Upper lobe of left lung (tissue), 6 donors: ENCODE results near the gene CD99L2. TPM values are rescaled to one million over a fixed set of nuclear protein-coding genes. Genes with fewer than 3 reads are reported as not detected.

Experiments
- ATAC-seq, 2 donors: fragments of 200-7000 bp; cut with Tn5 transposase; one replicate each; pipeline ENCODE4 v1.9.1; 2022; ENCODE audit warnings: mild to moderate bottlenecking in 2 of 2, moderate library complexity in 2 of 2; ENCODE audit not compliant: low FRiP score in 2 of 2
- DNase-seq, 2 donors: peaks; one replicate each; pipeline ENCODE4 v3.0.0-alpha.2; 2019 to 2020
- H3K27ac ChIP-seq, 4 donors: fragments of 200-600 bp; sonication (generic); one replicate each; pipeline ENCODE4 v1.5.1; 2016 to 2019
- H3K27me3 ChIP-seq, 4 donors: fragments of 200-600 bp; sonication (generic); one replicate each; pipeline ENCODE4 v1.5.1; 2017 to 2019
- H3K36me3 ChIP-seq, 4 donors: fragments of 200-600 bp; sonication (generic); one replicate each; pipeline ENCODE4 v1.5.1; 2016 to 2019
- H3K4me1 ChIP-seq, 4 donors: fragments of 200-600 bp; sonication (generic); one replicate each; pipeline ENCODE4 v1.5.1; 2018 to 2019
- H3K4me3 ChIP-seq, 4 donors: fragments of 200-600 bp; sonication (generic); one replicate each; pipeline ENCODE4 v1.5.1; 2017 to 2019; ENCODE audit warnings: mild to moderate bottlenecking in 2 of 4, moderate library complexity in 1 of 4
- H3K9me3 ChIP-seq, 4 donors: fragments of 200-600 bp; sonication (generic); one replicate each; pipeline ENCODE4 v1.5.1; 2018 to 2019
- EP300 ChIP-seq, 4 donors: sonication (generic); formaldehyde crosslinking; IDR thresholded peaks; one replicate each; pipeline ENCODE4 v1.5.1; 2017; ENCODE audit warnings: antibody characterized with exemption in 4 of 4, control low read depth in 2 of 4
- POLR2A ChIP-seq, 4 donors: fragments of 450-650 bp; IDR thresholded peaks; one replicate each; pipeline ENCODE4 v1.5.1; 2016 to 2017; ENCODE audit warnings: antibody characterized with exemption in 4 of 4, mild to moderate bottlenecking in 2 of 4
- POLR2AphosphoS5 ChIP-seq, 2 donors: sonication (generic); formaldehyde crosslinking; IDR thresholded peaks; one replicate each; pipeline ENCODE4 v1.5.1; 2017; ENCODE audit warnings: antibody characterized with exemption in 2 of 2
- WGBS, 2 donors: methylation state at CpG; one replicate each; pipeline ENCODE4 v1.1.5; 2017 to 2018; 5-methylcytosine and 5-hydroxymethylcytosine counted together
- total RNA-seq, 6 donors: library from RNA; depleted of rRNA in 4 of 6; stranded (reverse); fragments of >200 nt in 4 of 6; gene quantifications; one replicate each; pipeline versions ENCODE4 v1.1.0 to v1.2.1, GENCODE V29; 2016 to 2021
- TF ChIP-seq, protein P1 (sequence below), 6 experiments: fragments of 450-650 bp in 4 of 6; fragments of 200-600 bp in 2 of 6; sonication (generic) in 2 of 6; IDR thresholded peaks; one replicate each; pipeline ENCODE4 v1.5.1; 2016 to 2019; ENCODE audit warnings: antibody characterized with exemption in 6 of 6
- donor health status: DM: no; HTN: no; CAD: no; lungs with moderate emphysema.
- donor health status: DM: no; HTN: yes; CAD: no; lungs with severe emphysema.

Gene CD99L2
- total RNA-seq, 6 donors from 2014 or later = 16.8 to 41.6 (median 34.9) TPM

DNA sequence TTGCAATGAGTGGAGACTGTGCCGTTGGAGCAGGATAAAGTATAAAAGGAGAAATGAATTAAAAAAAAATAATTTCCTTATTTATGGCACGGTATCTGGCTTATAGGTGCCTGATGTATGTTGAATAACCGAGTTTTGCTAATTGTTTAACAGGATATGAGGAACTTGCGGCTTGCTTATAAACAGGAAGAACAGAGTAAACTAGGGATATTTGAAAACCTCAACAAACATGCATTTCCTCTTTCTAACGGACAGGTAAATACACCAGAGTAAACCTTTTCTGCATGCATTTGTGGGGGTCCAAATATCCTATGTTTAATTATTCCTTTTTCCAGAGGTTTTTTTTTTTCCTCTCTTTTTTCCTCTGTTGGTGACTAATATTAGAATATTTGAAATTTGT is 168.5 kb downstream of the CD99L2 start:
- H3K27ac ChIP-seq = no peak overlapping the region
- H3K4me1 ChIP-seq = no peaks in the 10 kb centered on the region
- peaks cover 0 to 34% (median 0%) of the 10 kb centered on the region in 4 donors for H3K36me3 ChIP-seq
- no peaks in the 10 kb centered on the region for H3K9me3 ChIP-seq
- TF ChIP-seq, protein P1, sequence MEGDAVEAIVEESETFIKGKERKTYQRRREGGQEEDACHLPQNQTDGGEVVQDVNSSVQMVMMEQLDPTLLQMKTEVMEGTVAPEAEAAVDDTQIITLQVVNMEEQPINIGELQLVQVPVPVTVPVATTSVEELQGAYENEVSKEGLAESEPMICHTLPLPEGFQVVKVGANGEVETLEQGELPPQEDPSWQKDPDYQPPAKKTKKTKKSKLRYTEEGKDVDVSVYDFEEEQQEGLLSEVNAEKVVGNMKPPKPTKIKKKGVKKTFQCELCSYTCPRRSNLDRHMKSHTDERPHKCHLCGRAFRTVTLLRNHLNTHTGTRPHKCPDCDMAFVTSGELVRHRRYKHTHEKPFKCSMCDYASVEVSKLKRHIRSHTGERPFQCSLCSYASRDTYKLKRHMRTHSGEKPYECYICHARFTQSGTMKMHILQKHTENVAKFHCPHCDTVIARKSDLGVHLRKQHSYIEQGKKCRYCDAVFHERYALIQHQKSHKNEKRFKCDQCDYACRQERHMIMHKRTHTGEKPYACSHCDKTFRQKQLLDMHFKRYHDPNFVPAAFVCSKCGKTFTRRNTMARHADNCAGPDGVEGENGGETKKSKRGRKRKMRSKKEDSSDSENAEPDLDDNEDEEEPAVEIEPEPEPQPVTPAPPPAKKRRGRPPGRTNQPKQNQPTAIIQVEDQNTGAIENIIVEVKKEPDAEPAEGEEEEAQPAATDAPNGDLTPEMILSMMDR (IDR thresholded peaks at IDR 0.05) = no peak
- TF ChIP-seq POLR2AphosphoS5 (IDR thresholded peaks at IDR 0.05) = no peak
- no peak for TF ChIP-seq POLR2A (IDR thresholded peaks at IDR 0.05)
- TF ChIP-seq EP300 (IDR thresholded peaks at IDR 0.05) = no peak
- no peaks in the 10 kb centered on the region for H3K27me3 ChIP-seq
- no peak overlapping the region for H3K4me3 ChIP-seq
- DNase-seq (no peak), ATAC-seq (no peak)
- WGBS, 2 donors = 51 to 54% methylated on average over 5 of the region's 5 CpGs

DNA sequence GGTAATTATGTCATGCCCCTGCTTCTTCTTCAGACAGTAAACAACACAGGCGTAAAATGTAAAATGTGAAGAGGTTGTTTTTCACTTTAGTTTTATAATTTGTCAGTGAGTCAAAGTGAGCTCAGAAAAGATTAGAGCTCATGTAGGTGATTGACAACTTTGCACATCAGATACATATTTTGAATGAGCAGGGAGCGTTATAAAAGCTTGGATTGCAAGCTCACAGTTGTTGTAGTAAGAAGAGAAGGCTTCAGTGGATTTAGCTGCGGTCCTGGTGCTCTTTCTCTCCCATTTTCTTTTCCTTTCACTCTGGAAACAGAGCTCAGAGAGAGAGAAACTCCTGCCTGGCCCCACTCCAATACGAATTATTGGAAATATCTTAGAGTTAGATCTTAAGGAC is 178.8 kb downstream of the CD99L2 start:
- H3K4me3 ChIP-seq = no peak overlapping the region
- no peak overlapping the region for H3K27ac ChIP-seq
- ATAC-seq (no peak), DNase-seq (no peak)
- TF ChIP-seq, protein P1 (IDR thresholded peaks at IDR 0.05) = no peak
- TF ChIP-seq EP300 (IDR thresholded peaks at IDR 0.05) (no peak), POLR2AphosphoS5 (IDR thresholded peaks at IDR 0.05) (no peak), POLR2A (IDR thresholded peaks at IDR 0.05) (no peak)
- WGBS, 2 donors = 69 to 89% methylated on average over 4 of the region's 4 CpGs
- H3K9me3 ChIP-seq = no peaks in the 10 kb centered on the region
- no peaks in the 10 kb centered on the region for H3K4me1 ChIP-seq
- H3K36me3 ChIP-seq = peaks cover 0 to 5% (median 0%) of the 10 kb centered on the region in 4 donors
- H3K27me3 ChIP-seq = no peaks in the 10 kb centered on the region

Other genes with a start within 250 kb of the CD99L2 start
- gene MTMR1, start 205.3 kb downstream of the CD99L2 start, total RNA-seq = 10 to 100 TPM; 10.9 to 24.6 (median 20.8) TPM
- 10 to 100 TPM in 5 of 6 donors, 1 to 10 TPM in 1; 8.1 to 21.5 (median 18.5) TPM for gene HMGB3, start 84.7 kb upstream of the CD99L2 start, total RNA-seq